Fibroblast of lung (primary cell): ENCODE results near the gene HERC6. TPM values are rescaled to one million over a fixed set of nuclear protein-coding genes. Genes with fewer than 3 reads are reported as not detected.
A peak's percentile ranks its signal among the peaks of the same experiment; 100 is the strongest.
"Not testable (repeated sequence)": the region's sequence is repeated elsewhere in the genome, so short reads cannot be mapped to it uniquely, and the experiment has no call there.

Experiments
- DNase-seq, 2 donors: peaks; one replicate each; pipeline versions ENCODE4 v3.0.0 to v3.0.0-alpha.2; 2010; ENCODE audit warnings: low read depth in 2 of 2
- H2AFZ ChIP-seq: 2 replicates; pipeline ENCODE4 v1.5.1; 2012; ENCODE audit warnings: low read length, control low read depth, inconsistent platforms
- H3K27ac ChIP-seq: 2 replicates; pipeline ENCODE4 v1.5.1; 2011; ENCODE audit warnings: low read length, control low read depth; ENCODE audit not compliant: insufficient read depth
- H3K27me3 ChIP-seq: 2 replicates; pipeline ENCODE4 v1.5.1; 2011; ENCODE audit warnings: mild to moderate bottlenecking, low read length; ENCODE audit not compliant: control insufficient read depth, insufficient read depth
- H3K36me3 ChIP-seq: 2 replicates; pipeline ENCODE4 v1.5.1; 2011; ENCODE audit warnings: low read length; ENCODE audit not compliant: control insufficient read depth, insufficient read depth
- H3K4me1 ChIP-seq: 2 replicates; pipeline ENCODE4 v1.5.1; 2011; ENCODE audit warnings: low read length; ENCODE audit not compliant: control insufficient read depth, insufficient read depth; ENCODE audit errors: extremely low read depth
- H3K4me2 ChIP-seq: 2 replicates; pipeline ENCODE4 v1.5.1; 2011; ENCODE audit warnings: low read length, control low read depth; ENCODE audit not compliant: insufficient read depth; ENCODE audit errors: extremely low read depth
- H3K4me3 ChIP-seq, 4 experiments: fragments of 200-600 bp in 1 of 4; sonication (generic) in 1 of 4; replicated peaks in 1 of 4; 2 replicates each; pipeline ENCODE4 v1.5.1; 2011 to 2016; ENCODE audit warnings: low read length in 4 of 4, low read depth in 3 of 4, mild to moderate bottlenecking in 3 of 4, control low read depth in 2 of 4, inconsistent platforms in 1 of 4, mixed read lengths in 1 of 4; ENCODE audit not compliant: insufficient read depth in 1 of 4; ENCODE audit errors: control extremely low read depth in 1 of 4
- H3K79me2 ChIP-seq: 2 replicates; pipeline ENCODE4 v1.5.1; 2012; ENCODE audit warnings: mild to moderate bottlenecking, low read length, inconsistent platforms; ENCODE audit not compliant: control insufficient read depth, insufficient read depth
- H3K9ac ChIP-seq: 2 replicates; pipeline ENCODE4 v1.5.1; 2011; ENCODE audit warnings: mild to moderate bottlenecking, low read length, control low read depth; ENCODE audit not compliant: insufficient read depth
- H3K9me3 ChIP-seq: 2 replicates; pipeline ENCODE4 v1.5.1; 2012; ENCODE audit warnings: low read depth, low read length; ENCODE audit not compliant: control insufficient read depth, insufficient read depth
- H4K20me1 ChIP-seq: 2 replicates; pipeline ENCODE4 v1.5.1; 2011; ENCODE audit warnings: low read length; ENCODE audit not compliant: control insufficient read depth, insufficient read depth; ENCODE audit errors: extremely low read depth
- EZH2 ChIP-seq: IDR thresholded peaks from 2 replicates; pipeline ENCODE4 v1.5.1; 2012; ENCODE audit warnings: low read length, control low read depth, mild to moderate bottlenecking; ENCODE audit errors: missing control alignments
- polyA plus RNA-seq, 2 donors: library from polyadenylated mRNA; depleted of rRNA in 1 of 2; stranded (reverse) in 1 of 2; unstranded in 1 of 2; fragments of >200 nt; gene quantifications; 2 replicates each; pipeline ENCODE4 v1.2.1, GENCODE V29; 2011 to 2012; ENCODE audit warnings: missing spikeins in 1 of 2
- total RNA-seq: library from RNA; depleted of rRNA; stranded (reverse); fragments of >200 nt; gene quantifications from 2 replicates; pipeline ENCODE4 v1.2.1, GENCODE V29; 2014
- TF ChIP-seq, protein P1 (sequence below), 2 donors: IDR thresholded peaks in 1 of 2; conservative IDR thresholded peaks in 1 of 2; 1 replicate in 1 of 2; 2 replicates in 1 of 2; pipeline ENCODE4 v1.5.1; 2011 to 2012; ENCODE audit warnings: low read length in 2 of 2, control low read depth in 1 of 2, inconsistent platforms in 1 of 2, low read depth in 1 of 2, mild to moderate bottlenecking in 1 of 2

The HERC6 gene
- total and polyA plus RNA-seq, 2 donors (not counting 1 experiment from before 2014, with no cell fraction given): 6.3 to 12.9 TPM

DNA sequence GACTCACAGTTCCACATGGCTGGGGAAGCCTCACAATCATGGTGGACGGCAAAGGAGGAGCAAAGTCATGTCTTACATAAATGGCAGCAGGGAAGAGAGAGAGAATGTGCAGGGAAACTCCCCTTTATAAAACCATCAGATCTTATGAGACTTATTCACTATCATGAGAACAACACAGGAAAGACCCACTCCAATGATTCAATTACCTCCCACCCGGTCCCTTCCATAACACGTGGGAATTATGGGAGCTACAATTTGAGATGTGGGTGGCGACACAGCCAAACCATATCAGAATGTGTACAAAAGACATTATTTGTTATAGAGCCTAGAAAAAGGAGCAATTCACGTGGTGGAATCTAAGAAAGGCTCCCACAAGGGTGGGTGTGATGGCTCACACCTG lies 10.8 kb upstream of the HERC6 start:
- TF ChIP-seq, protein P1, sequence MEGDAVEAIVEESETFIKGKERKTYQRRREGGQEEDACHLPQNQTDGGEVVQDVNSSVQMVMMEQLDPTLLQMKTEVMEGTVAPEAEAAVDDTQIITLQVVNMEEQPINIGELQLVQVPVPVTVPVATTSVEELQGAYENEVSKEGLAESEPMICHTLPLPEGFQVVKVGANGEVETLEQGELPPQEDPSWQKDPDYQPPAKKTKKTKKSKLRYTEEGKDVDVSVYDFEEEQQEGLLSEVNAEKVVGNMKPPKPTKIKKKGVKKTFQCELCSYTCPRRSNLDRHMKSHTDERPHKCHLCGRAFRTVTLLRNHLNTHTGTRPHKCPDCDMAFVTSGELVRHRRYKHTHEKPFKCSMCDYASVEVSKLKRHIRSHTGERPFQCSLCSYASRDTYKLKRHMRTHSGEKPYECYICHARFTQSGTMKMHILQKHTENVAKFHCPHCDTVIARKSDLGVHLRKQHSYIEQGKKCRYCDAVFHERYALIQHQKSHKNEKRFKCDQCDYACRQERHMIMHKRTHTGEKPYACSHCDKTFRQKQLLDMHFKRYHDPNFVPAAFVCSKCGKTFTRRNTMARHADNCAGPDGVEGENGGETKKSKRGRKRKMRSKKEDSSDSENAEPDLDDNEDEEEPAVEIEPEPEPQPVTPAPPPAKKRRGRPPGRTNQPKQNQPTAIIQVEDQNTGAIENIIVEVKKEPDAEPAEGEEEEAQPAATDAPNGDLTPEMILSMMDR (conservative IDR thresholded peaks at IDR 0.05 in 1 of 2, IDR thresholded peaks at IDR 0.05 in 1 of 2; ENCODE audit: low read depth in 1 of 2, low read length in 2 of 2): no peak
- TF ChIP-seq EZH2: no peak
- DNase-seq: no peak
- H3K9me3 ChIP-seq: no peaks in the 10 kb centered on the region
- H4K20me1 ChIP-seq: no peaks in the 10 kb centered on the region
- H3K36me3 ChIP-seq: no peaks in the 10 kb centered on the region
- H3K9ac ChIP-seq: no peak overlapping the region
- no peak overlapping the region for H3K27ac ChIP-seq
- no peak overlapping the region for H3K4me3 ChIP-seq
- no peak overlapping the region for H3K4me2 ChIP-seq
- H2AFZ ChIP-seq: no peak overlapping the region
- H3K27me3 ChIP-seq: no peaks in the 10 kb centered on the region
- no peaks in the 10 kb centered on the region for H3K4me1 ChIP-seq
- H3K79me2 ChIP-seq: no peaks in the 10 kb centered on the region

DNA sequence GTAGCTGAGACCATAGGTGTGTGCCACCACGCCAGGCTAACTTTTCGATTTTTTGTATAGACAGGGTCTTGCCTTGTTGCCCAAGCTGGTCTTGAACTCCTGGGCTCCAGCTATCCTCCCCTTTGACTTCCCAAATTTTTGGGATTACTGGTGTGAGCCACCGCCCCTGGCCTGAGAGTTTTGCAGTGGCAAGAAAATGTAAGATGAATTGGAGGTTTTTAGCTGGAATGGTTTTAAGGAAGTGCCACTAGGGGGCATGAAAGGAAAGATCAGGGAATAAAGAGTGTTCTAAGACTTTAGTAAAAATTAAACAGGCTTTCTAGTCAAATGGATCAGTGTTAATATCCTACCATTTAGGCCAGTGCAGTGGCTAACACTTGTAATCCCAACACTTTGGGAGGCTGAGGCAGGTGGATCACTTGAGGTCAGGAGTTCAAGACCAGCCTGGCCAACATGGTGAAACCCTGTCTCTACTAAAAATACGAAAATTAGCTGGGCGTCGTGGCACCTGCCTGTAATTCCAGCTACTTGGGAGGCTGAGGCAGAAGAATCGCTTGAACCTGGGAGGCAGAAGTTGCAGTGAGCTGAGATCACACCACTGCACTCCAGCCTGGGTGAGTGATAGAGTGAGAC lies 9.4 kb upstream of the HERC6 start:
- not testable (repeated sequence) for H2AFZ ChIP-seq, H3K27ac ChIP-seq, H3K4me2 ChIP-seq, H3K9ac ChIP-seq, H3K36me3 ChIP-seq, H4K20me1 ChIP-seq, H3K4me3 ChIP-seq, H3K27me3 ChIP-seq, H3K4me1 ChIP-seq, H3K9me3 ChIP-seq, H3K79me2 ChIP-seq
- DNase-seq: peak; percentile 25 to 68
- TF ChIP-seq, protein P1 (conservative IDR thresholded peaks at IDR 0.05 in 1 of 2, IDR thresholded peaks at IDR 0.05 in 1 of 2; ENCODE audit: low read depth in 1 of 2, low read length in 2 of 2): peak; percentile 60 to 76

DNA sequence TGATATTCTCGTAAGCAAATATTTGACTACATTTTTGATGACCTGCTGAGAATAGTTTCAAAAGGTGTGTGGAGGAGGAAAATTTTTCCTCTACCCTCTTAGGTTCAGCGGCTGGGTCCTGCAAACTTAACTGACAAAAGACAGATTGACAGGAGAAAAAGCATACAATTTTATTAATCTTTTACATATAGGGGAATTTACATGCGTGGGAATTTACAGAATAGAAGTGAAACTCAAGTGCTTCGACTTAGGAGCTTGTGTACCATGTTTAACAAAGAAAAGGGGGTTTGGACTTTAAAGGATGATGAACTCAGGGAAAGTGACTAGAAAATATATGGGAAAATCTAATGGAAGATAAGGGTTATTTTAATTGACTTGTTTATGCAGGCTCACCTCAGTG lies 2.5 kb downstream of the HERC6 start:
- H3K27me3 ChIP-seq: no peaks in the 10 kb centered on the region
- H3K4me3 ChIP-seq: no peak overlapping the region
- TF ChIP-seq EZH2: no peak
- TF ChIP-seq, protein P1 (conservative IDR thresholded peaks at IDR 0.05 in 1 of 2, IDR thresholded peaks at IDR 0.05 in 1 of 2; ENCODE audit: low read depth in 1 of 2, low read length in 2 of 2): no peak

More for the DNA sequence above, 2.5 kb downstream of the HERC6 start:
- Histone ChIP-seq H3K4me2 (no peak overlapping the region), H4K20me1 (no peaks in the 10 kb centered on the region), H3K36me3 (no peaks in the 10 kb centered on the region), H3K4me1 (no peaks in the 10 kb centered on the region), H2AFZ (no peak overlapping the region), H3K9me3 (no peaks in the 10 kb centered on the region), H3K79me2 (no peaks in the 10 kb centered on the region), H3K27ac (no peak overlapping the region), H3K9ac (no peak overlapping the region)
- DNase-seq: no peak
